Measurements from ENCODE around the gene PTPN14. TPM values are rescaled to one million over a fixed set of nuclear protein-coding genes. Genes with fewer than 3 reads are reported as not detected.

Gene PTPN14
- total and polyA plus RNA-seq, 3 donors from 2014 or later = 14.8 to 59.2 (median 42.2) TPM

DNA sequence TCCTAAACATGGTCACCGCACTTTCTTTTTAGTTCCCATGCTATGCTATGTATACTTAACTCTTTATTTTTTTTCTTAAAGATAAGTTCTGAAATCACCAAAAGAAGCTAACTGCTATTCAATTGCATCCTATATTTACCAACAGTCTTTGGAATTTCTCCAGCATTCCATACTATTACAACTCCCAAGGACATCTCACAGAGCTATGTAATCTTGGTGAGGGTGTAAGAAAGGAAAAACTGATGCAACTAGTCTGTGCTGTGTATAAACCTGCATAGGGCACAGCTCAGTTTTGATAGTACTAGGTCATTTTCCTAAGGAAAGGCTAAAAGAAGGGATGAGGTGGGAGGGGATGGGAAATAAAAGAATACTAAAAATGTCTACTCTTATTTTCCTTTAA lies 78.0 kb downstream of the PTPN14 start:
- no peak for DNase-seq
- H3K4me1 ChIP-seq = peaks cover 17% of the 10 kb centered on the region
- no peaks in the 10 kb centered on the region for H3K9me3 ChIP-seq
- no peak overlapping the region for H3K4me3 ChIP-seq
- 88 to 96% methylated on average over 1 of the region's 1 CpG for WGBS, 2 donors
- intact Hi-C loops (cut with DNase I; ENCODE audit: low total_unique reads) = no loop called here
- TF ChIP-seq, protein P1, sequence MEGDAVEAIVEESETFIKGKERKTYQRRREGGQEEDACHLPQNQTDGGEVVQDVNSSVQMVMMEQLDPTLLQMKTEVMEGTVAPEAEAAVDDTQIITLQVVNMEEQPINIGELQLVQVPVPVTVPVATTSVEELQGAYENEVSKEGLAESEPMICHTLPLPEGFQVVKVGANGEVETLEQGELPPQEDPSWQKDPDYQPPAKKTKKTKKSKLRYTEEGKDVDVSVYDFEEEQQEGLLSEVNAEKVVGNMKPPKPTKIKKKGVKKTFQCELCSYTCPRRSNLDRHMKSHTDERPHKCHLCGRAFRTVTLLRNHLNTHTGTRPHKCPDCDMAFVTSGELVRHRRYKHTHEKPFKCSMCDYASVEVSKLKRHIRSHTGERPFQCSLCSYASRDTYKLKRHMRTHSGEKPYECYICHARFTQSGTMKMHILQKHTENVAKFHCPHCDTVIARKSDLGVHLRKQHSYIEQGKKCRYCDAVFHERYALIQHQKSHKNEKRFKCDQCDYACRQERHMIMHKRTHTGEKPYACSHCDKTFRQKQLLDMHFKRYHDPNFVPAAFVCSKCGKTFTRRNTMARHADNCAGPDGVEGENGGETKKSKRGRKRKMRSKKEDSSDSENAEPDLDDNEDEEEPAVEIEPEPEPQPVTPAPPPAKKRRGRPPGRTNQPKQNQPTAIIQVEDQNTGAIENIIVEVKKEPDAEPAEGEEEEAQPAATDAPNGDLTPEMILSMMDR (IDR thresholded peaks at IDR 0.05) = no peak
- TF ChIP-seq POLR2A (IDR thresholded peaks at IDR 0.05) = no peak
- H3K36me3 ChIP-seq (ENCODE audit: low read depth, missing control alignments) = no peaks in the 10 kb centered on the region
- H3K27ac ChIP-seq = no peak overlapping the region
- no peaks in the 10 kb centered on the region for H3K27me3 ChIP-seq

DNA sequence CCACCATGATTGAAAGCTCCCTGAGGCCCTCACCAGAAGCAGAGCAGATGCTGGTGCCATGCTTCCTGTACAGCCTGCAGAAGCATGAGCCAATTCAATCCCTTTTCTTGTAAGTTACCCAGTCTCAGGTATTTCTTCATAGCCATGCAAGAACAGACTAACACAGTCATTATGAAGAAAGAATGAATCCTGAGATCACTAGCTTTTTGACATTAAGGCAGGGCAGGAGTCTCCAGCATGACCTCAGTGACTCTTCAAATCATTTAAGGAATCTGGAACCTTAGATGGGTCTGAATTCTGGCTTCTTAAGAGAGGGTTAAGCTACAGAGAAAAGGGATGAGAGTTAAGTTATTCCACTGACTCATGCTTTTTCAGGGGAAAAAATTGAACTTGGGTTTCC lies 79.0 kb downstream of the PTPN14 start:
- Histone ChIP-seq H3K27ac (no peak overlapping the region), H3K4me1 (peaks cover 17% of the 10 kb centered on the region), H3K9me3 (no peaks in the 10 kb centered on the region), H3K36me3 (ENCODE audit: low read depth, missing control alignments) (no peaks in the 10 kb centered on the region), H3K4me3 (no peak overlapping the region), H3K27me3 (no peaks in the 10 kb centered on the region)
- TF ChIP-seq, protein P1 (IDR thresholded peaks at IDR 0.05) = no peak
- no peak for TF ChIP-seq POLR2A (IDR thresholded peaks at IDR 0.05)
- DNase-seq = no peak
- intact Hi-C loops (cut with DNase I; ENCODE audit: low total_unique reads) = no loop called here

DNA sequence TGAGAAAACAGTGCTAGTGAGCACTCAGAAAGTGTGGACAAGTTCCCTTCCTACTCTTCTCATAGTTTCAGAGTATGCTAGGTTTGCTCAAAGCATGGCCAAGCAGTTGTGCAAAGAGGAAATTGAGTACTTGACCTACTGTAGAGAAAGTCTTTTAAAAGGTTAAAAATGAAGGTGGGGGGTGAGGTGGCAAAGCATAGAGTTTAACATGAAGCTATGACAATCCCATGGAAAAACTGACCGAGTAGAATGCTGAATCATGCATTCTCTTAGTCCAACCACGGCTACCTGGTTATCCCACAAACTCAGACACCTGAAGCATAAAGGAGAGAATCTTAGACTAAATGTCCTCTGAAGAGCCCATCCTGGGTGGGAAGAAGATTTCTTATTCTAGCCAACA lies 79.9 kb downstream of the PTPN14 start:
- peaks cover 17% of the 10 kb centered on the region for H3K4me1 ChIP-seq
- intact Hi-C loops (cut with DNase I; ENCODE audit: low total_unique reads) = no loop called here
- no peak for DNase-seq

DNA sequence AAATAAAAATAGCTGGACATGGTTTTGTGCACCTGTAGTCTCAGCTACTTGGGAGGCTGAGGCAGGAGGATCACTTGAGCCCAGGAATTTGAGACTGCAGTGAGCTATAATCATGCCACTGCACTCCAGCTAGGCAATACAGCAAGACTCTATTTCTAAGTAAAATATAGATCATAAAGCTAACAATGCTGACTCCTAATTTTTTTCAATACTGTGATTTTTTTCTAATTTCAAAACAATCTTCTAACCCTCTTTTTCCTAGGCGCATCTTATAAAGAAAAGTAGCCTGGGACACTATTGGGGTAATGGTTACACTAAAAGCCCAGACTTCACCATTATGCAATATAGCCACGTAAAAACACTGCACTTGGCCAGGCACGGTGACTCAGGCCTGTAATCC lies 81.3 kb downstream of the PTPN14 start:
- H3K36me3 ChIP-seq (ENCODE audit: low read depth, missing control alignments) = no peaks in the 10 kb centered on the region
- TF ChIP-seq, protein P1 (IDR thresholded peaks at IDR 0.05) = no peak
- no peak for TF ChIP-seq POLR2A (IDR thresholded peaks at IDR 0.05)
- no peak overlapping the region for H3K27ac ChIP-seq
- H3K4me3 ChIP-seq = no peak overlapping the region
- no peaks in the 10 kb centered on the region for H3K9me3 ChIP-seq
- 94 to 99% methylated on average over 3 of the region's 3 CpGs for WGBS, 2 donors
- no peaks in the 10 kb centered on the region for H3K27me3 ChIP-seq
- H3K4me1 ChIP-seq = peaks cover 10% of the 10 kb centered on the region
- no peak for DNase-seq
- intact Hi-C loops (cut with DNase I; ENCODE audit: low total_unique reads) = no loop called here

More for the DNA sequence above, 79.9 kb downstream of the PTPN14 start:
- H3K36me3 ChIP-seq (ENCODE audit: low read depth, missing control alignments) = no peaks in the 10 kb centered on the region
- no peak overlapping the region for H3K27ac ChIP-seq
- 70 to 97% methylated on average over 2 of the region's 2 CpGs for WGBS, 2 donors
- TF ChIP-seq, protein P1 (IDR thresholded peaks at IDR 0.05) = no peak
- TF ChIP-seq POLR2A (IDR thresholded peaks at IDR 0.05) = no peak
- no peaks in the 10 kb centered on the region for H3K27me3 ChIP-seq
- no peaks in the 10 kb centered on the region for H3K9me3 ChIP-seq
- no peak overlapping the region for H3K4me3 ChIP-seq

DNA sequence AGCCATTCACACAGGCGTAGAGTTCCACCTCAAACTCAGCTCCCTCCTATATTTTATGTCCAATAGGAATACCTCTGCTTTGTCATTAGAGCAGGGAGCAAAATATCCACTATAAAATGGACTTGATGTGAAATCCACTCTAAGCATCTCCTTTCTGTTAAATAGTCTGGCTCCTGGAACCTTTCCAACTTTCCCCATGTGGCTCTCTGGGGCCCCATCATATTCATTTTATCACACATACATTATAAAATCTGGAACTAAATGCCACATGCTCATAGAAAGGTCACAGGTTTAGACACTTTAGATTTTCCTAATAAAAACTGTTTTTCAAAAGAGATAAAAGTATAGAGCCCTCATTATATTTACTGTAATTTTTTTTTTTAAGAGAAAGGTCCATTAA lies 82.1 kb downstream of the PTPN14 start:
- H3K27me3 ChIP-seq = no peaks in the 10 kb centered on the region
- peaks cover 2% of the 10 kb centered on the region for H3K4me1 ChIP-seq
- H3K27ac ChIP-seq = no peak overlapping the region
- H3K9me3 ChIP-seq = no peaks in the 10 kb centered on the region
- intact Hi-C loops (cut with DNase I; ENCODE audit: low total_unique reads) = no loop called here
- H3K36me3 ChIP-seq (ENCODE audit: low read depth, missing control alignments) = no peaks in the 10 kb centered on the region
- WGBS, 2 donors = 93% methylated on average over 1 of the region's 1 CpG
- no peak overlapping the region for H3K4me3 ChIP-seq
- TF ChIP-seq, protein P1 (IDR thresholded peaks at IDR 0.05) = no peak
- TF ChIP-seq POLR2A (IDR thresholded peaks at IDR 0.05) = no peak
- no peak for DNase-seq
